Embryonic facial prominence (tissue), 1 donor: ENCODE data around the gene UQCRHL.
"Not testable (repeated sequence)": the region's sequence is repeated elsewhere in the genome, so short reads cannot be mapped to it uniquely, and the experiment has no call there.

Experiments
- DNase-seq: peaks from one replicate; pipeline ENCODE4 v3.0.0-alpha.2; 2016; ENCODE audit errors: extremely low spot score

Gene UQCRHL

DNA sequence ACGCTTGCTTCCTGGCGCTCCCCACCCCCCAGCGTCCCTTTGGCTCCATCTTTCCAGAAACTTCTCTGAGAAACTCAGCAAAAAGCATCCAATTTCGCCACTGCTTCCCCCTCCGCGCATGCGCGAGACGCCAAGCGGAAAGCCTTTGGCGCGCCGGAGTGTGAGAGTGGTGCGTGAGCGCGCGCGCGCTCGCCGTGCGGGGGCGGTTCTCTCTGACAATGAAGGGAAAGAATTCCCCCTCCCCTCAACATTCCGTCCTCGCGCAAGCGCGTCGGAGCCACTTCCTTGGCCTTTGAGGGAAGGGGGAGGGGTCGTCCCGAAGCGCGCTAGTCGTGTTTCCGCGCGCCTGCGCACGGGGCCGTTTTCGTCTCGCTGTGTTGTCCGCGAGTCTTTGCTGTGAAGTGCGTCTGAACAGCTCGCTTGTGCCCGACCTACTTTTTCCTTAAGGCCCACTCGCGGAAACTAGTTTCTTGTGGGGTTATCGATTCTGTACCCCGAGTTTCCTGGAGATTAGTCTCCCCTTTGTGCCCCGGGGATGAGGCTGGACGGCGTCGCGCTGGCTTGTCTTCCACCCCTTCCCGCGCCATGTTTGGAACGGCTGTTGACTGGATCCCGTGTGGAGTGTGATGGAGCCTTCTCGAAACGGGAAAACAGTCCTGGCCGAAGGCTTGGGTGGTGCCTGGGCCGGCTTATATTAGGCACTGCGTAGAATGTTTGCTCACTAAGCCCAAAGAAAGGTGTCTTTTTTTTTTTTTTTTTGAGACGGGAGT lies 28.5 kb upstream of the UQCRHL start:
- peak; percentile 97 for DNase-seq

DNA sequence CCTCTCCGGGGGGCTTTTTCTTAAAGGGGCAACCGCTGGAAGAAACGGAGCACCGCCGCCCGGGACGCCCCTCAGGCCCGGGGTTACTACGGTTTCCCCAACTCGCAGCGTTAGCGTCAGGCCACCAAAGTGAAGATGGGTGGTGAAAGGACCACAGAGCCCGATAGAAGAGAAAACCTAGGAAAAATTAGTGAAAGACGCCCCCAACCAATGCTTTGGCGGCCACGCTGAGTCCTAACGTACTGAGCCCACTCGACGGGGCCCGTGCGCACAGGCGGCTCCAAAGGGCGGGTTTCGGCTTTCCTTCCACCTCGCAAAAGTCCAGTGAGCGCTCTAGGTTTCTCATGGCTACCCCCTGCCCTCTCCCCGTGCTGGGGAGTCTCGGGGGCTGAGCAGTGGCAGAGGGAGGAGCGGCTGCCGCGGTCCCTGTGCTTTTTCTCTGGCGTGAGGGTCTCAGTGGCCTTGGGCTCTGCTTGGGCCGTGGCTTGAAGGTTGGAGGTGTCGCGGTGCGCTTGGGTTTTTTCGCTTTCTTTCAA lies 27.8 kb upstream of the UQCRHL start:
- no peak for DNase-seq

DNA sequence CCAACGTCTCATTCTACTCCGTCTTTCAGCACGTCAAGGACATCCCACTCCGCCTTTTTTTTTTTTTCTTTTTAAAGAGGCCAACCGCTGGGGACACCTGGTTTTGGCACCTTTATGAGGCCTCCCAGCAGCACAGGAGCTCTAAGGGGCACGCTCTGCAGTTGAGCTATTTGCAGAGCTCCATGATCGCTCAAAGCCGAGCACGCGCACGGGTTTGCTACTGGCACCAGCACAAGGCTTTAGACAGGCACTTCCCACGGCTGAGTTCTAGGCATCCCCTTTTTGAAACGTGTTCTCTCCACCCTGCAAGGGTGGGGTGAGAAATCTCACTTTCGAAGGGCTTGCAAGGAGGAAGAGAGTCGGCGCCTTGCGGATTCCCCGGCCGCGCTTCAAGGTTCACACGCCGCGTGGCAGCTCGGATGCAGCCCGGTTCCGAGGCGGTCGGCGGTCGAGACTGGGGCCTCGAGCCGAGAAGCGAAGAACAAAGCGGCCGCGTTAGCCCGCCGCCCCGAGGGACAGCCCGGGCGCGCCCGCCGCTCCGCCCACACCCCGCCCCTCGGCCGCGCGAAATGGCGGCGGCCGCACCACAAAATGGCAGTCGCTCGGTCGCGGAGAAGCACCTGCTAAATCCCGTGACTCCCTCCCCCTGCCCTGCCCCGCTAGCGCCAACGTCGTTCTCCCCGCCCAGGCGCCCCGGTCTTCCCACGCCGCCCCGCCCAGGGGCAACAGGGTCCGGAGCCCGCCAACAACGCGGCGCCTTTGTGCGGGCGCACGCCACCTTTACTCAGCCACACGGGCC lies 27.2 kb upstream of the UQCRHL start:
- peak; percentile 75 for DNase-seq

DNA sequence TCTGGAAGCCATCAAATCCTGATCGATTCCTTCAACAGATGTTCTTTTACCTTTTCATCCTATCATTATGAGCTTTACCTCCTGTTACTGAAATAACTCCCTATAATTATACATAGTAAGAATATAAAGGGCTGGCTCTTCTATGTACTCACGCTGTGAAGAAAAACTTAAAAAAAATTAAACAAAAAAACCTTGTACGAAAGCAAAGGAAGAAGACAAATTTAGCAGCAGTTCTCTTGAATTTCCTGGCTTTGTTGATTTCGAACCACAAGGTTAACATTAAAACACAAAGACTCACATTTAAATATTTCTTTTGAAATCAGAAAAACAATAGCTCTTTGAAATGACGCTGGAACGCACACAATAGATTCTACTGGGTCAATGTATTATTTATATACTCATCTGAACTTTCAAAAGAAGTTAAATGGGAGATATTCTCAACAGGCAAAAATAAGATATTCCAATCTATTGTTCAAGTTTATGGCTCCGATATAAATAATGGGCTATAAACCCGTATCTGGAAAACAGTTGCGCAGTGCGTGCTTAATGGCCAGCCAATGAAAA lies 26.5 kb upstream of the UQCRHL start:
- DNase-seq: peak; percentile 92

DNA sequence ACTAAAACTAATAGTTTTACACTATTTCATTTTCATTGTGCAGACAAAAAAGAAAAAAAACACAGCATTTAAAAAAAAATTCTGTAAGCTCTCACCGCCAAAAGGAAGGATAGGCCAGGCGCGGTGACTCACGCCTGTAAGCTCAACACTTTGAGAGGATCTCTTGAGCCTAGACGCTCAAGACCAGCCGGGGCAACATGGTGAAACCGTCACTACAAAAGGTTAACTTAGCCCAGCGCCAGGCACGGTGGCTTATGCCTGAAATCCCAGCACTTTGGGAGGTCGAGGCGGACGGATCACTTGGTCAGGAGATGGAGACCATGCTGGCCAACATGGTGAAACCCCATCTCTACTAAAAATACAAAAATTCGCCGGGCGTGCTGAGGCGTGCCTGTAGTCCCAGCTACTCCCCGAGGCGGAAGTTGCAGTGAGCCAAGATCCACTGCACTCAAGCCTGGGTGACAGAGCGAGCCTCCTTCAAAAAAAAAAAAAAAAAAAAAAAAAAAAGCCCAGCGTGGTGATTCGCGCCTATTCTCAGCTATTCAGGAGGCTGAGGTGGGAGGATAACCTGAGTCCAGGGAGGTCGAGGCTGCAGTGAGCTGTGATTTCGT lies 25.7 kb upstream of the UQCRHL start:
- no peak for DNase-seq

DNA sequence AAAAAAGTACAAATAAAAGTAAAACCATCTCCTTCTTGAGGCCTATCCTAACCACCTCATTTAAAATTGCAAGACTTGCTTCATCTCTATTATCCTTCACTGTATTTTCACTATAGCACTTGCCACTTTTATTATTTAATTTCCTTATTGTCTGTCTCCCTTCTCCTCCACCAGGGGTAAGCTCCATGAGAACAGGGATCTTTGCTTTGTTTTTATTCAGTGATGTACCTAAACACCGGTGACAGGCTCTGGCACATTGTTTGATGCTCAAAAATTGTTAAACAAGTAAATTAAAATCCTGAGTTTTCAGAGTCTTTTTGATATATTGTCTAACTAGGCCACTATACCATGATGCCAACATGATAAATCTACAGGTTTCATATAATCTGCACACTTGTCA lies 22.8 kb upstream of the UQCRHL start:
- no peak for DNase-seq

GRCh38 chr1:15828931-15829330 lies 21.5 kb upstream of the UQCRHL start:
- DNase-seq: not testable (repeated sequence)

- not testable (repeated sequence) for DNase-seq
Measured at GRCh38 chr1:15827567-15827966, 20.1 kb upstream of the UQCRHL start.

DNA sequence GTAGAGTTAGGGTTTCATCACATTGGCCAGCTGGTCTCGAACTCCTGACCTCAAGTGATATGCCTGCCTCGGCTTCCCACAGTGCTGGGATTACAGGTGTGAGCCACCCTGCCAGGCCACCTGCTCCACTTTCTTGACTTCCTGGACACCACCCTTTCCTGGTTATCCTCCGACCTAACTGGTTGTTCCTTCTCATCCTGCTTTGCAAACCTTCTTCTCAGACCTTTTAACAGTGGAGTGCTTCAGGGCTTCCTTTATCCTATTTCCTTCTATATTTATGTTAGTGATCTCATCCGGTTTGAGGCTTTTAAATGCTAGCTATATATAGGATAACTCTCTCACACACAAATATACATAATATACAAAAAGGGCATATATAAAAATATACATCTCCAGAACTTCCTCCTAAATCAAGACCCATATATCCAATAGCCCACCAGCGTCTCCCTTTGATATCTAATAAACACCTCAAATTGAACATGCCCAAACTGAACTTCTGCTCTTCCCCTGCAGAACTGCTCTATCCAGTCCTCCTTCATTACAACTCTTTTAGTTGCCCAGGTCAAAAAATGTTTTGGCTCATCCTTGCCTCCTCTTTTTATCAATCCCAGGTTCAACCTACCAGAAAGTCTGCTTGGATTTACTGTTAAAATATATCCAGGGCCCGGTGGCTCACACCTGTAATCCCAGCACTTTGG lies 19.5 kb upstream of the UQCRHL start:
- no peak for DNase-seq

DNA sequence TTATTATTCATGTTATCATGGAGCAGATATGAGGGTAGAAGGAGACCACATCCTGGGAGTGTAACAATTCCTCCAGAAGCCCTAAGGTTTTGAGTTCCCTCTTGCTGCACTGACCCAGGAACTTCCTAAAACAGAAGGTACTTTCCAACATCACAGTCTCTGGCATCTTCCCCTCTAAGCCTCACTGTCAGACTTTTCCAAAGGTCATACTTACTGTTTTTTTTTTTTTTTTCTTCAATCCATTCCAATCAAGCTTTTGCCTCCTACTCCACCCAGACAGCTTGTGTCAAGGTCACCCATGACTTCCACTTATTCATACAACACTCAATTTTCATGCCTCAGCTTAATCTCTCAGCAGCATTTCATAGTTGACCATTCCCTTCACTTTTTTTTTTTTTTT lies 18.4 kb upstream of the UQCRHL start:
- DNase-seq: no peak

GRCh38 chr1:15820478-15820877 lies 13.0 kb upstream of the UQCRHL start:
- DNase-seq: no peak

GRCh38 chr1:15816674-15817073 lies 9.2 kb upstream of the UQCRHL start:
- no peak for DNase-seq

DNA sequence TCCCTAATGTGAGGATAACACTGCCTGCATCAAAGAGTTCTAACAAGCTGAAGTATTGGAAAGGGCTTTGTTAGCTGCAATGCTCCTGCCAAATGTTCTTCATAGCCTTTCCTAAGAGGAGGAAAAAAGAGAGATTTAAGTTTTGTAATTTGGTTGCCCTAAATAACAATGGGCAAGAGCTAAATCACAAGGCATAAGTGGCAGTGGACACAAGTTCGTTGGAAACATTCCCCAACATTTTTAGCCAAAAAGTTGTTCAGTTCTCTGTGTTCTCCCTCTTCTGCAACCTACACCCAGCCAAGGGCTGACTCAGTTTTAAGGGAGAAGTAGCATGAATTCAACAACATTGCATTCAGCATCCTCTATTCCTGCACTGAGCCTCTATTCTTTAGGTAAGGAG lies 2.6 kb upstream of the UQCRHL start:
- DNase-seq: no peak

DNA sequence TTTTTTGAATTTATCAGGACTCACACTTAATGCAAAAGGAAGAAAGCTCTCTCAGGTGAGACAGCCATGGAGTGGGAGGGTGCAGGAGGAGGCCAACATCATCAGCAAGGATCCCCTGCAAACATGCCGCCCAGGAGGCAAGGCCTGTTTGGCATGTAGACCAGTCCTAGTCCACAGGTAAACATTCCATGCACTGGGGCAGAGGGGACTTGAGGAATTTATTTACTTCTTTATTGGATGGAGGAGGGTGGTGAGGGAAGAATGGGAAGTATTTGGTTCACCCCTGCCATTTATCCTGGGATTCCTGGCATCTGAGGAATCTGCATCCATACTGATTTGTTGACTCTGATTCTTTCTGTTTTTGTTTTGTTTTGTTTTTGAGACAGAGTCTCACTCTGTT lies 1.5 kb upstream of the UQCRHL start:
- no peak for DNase-seq

GRCh38 chr1:15807121-15807520 lies 328 bp downstream of the UQCRHL start:
- no peak for DNase-seq

DNA sequence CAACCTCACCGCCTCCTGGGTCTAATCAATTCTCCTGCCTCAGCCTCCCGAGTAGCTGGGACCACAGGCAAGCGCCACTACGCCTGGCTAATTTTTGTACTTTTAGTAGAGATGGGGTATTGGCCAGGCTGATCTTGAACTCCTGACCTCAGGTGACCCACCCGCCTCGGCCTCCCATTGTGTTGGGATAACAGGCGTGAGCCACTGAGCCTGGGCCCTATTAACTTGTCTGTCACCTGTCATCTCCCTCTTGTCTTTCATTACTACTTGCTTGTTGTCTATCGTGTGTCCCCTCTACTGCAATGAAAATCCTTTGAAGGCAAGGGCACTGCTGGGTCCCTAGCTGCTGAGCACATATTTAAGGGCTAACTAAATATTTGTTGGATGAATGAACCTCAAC lies 3.4 kb downstream of the UQCRHL start:
- DNase-seq: no peak

DNA sequence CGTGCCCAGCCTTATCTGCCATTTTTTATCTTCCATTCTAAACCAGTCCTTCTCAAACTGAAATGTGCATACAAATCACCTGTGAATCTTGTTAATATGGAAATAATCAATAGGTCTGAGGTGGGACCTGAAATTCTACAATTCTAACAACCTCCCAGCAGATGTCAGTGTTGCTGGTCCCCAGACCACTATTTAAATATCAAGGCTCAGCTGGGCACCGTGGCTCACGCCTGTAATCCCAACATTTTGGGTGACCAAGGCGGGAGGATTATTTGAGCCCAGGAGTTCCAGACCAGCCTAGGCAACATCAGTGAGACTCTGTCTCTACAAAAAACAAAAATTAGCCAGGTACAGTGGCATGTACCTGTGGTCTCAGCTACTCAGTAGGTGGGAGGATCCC lies 4.1 kb downstream of the UQCRHL start:
- DNase-seq: no peak

DNA sequence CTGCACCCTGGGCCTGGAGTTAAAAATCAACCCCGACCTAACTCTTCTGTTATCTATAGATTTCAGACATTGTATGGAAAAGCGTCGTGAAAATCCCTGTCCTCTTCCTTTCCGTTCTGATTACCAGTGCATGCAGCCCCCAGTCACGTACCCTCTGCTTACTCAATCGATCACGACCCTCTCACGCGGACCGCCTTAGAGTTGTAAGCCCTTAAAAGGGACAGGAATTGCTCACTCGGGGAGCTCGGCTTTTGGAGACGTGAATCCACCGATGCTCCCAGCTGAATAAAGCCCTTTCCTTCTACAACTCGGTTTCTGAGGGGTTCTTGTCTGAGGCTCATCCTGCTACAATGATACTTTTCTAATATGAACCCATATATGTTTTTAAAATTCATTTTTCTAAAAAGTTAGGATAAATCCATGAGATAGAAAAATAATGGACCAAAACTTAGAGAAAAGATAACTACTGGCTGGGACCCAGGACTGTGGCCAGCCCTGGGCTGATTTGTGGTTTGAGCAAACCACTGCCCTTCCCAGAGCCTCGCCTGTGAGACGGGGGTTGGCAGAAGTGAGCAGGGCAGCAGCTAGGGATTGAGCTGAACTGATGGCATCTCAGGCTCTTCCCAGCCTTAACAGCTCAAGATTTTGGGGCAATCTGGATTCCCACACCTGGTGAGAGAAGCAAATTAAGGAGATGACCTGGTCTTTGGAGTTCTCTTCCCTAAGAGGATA lies 5.0 kb downstream of the UQCRHL start:
- no peak for DNase-seq

GRCh38 chr1:15799928-15800835 lies 7.3 kb downstream of the UQCRHL start:
- no peak for DNase-seq
